RWPE2 (cell line): ENCODE data around the gene PLA1A.

Experiments used
- ATAC-seq: fragments of 200-7000 bp; cut with Tn5 transposase; 3 replicates; pipeline ENCODE4 v1.9.1; 2021; ENCODE audit warnings: low read depth
- DNase-seq: peaks from one replicate; pipeline ENCODE4 v3.0.0-alpha.2; 2020; ENCODE audit warnings: low spot score
- H3K27ac ChIP-seq: fragments of 450-650 bp; 2 replicates; pipeline ENCODE4 v1.5.1; 2017; ENCODE audit warnings: mild to moderate bottlenecking; ENCODE audit not compliant: poor library complexity, severe bottlenecking
- H3K27me3 ChIP-seq: fragments of 250-450 bp; sonication (Bioruptor Pico); 2 replicates; pipeline ENCODE4 v1.5.1; 2021; ENCODE audit warnings: mild to moderate bottlenecking, moderate library complexity; ENCODE audit not compliant: insufficient read depth, poor library complexity, severe bottlenecking
- H3K36me3 ChIP-seq: fragments of 250-450 bp; sonication (Bioruptor Pico); 2 replicates; pipeline ENCODE4 v1.5.1; 2020; ENCODE audit warnings: low read depth, mild to moderate bottlenecking, moderate library complexity
- H3K4me1 ChIP-seq: fragments of 250-450 bp; sonication (Bioruptor Pico); 2 replicates; pipeline ENCODE4 v1.5.1; 2021; ENCODE audit warnings: mild to moderate bottlenecking, moderate library complexity; ENCODE audit not compliant: insufficient read depth, poor library complexity, severe bottlenecking
- H3K4me3 ChIP-seq: fragments of 250-450 bp; sonication (Bioruptor Pico); 2 replicates; pipeline ENCODE4 v1.5.1; 2021; ENCODE audit warnings: mild to moderate bottlenecking, moderate library complexity; ENCODE audit not compliant: severe bottlenecking
- H3K9me3 ChIP-seq: fragments of 250-450 bp; sonication (Bioruptor Pico); 2 replicates; pipeline ENCODE4 v1.5.1; 2021; ENCODE audit warnings: mild to moderate bottlenecking, moderate library complexity; ENCODE audit not compliant: severe bottlenecking
- CTCF ChIP-seq: fragments of 450-650 bp; IDR thresholded peaks from one replicate; pipeline ENCODE4 v1.5.1; 2017; ENCODE audit warnings: mild to moderate bottlenecking, moderate library complexity; ENCODE audit not compliant: poor library complexity, severe bottlenecking

PLA1A gene

DNA sequence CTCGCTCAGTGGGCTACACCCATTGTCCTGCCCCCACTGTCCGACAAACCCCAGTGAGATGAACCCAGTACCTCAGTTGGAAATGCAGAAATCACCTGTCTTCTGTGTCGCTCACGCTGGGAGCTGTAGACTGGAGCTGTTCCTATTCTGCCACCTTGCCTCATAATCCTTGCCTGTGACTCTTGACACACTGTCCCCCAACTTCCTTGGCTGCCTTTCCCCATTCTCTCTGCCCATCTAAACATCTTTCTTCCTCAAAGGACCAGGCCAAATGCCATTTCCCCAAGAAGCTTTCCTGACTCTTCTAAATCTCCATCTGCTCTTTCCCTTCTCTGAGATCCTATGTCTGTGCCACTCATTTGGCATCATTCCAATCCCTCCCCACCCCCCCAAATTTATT is 28.5 kb upstream of the PLA1A start:
- Histone ChIP-seq H3K27me3 (no peaks in the 10 kb centered on the region), H3K4me1 (no peaks in the 10 kb centered on the region), H3K4me3 (no peak overlapping the region), H3K36me3 (no peaks in the 10 kb centered on the region), H3K9me3 (no peaks in the 10 kb centered on the region), H3K27ac (no peak overlapping the region)
- TF ChIP-seq CTCF = no peak
- DNase-seq (no peak), ATAC-seq (no peak)

DNA sequence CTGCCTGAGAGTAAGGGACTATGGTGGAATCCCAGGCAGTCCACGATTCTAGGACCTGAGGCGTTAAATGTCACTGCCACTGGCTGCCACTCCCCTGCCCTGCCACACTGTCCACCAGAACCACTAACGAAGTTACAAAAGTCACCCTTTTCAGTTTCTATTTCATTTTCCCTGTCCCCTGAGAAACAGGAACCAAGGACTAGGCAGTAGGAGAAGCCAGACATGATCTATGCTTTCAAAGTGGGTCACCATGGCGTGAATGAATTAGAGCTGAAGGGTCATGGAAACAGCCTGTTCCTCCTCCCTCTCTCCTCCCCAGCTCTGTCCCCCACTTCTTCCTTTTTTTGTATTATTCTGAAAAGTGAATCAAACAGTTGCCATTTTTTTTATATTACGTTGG is 27.5 kb upstream of the PLA1A start:
- no peak for TF ChIP-seq CTCF
- Histone ChIP-seq H3K9me3 (no peaks in the 10 kb centered on the region), H3K4me3 (no peak overlapping the region), H3K27me3 (no peaks in the 10 kb centered on the region), H3K36me3 (no peaks in the 10 kb centered on the region), H3K4me1 (no peaks in the 10 kb centered on the region), H3K27ac (no peak overlapping the region)
- DNase-seq = no peak
- ATAC-seq = no peak

GRCh38 chr3:119571230-119571629 is 26.5 kb upstream of the PLA1A start:
- ATAC-seq = no peak
- Histone ChIP-seq H3K9me3 (no peaks in the 10 kb centered on the region), H3K27me3 (no peaks in the 10 kb centered on the region), H3K27ac (no peak overlapping the region), H3K36me3 (no peaks in the 10 kb centered on the region), H3K4me3 (no peak overlapping the region), H3K4me1 (no peaks in the 10 kb centered on the region)
- TF ChIP-seq CTCF = no peak
- DNase-seq = no peak

DNA sequence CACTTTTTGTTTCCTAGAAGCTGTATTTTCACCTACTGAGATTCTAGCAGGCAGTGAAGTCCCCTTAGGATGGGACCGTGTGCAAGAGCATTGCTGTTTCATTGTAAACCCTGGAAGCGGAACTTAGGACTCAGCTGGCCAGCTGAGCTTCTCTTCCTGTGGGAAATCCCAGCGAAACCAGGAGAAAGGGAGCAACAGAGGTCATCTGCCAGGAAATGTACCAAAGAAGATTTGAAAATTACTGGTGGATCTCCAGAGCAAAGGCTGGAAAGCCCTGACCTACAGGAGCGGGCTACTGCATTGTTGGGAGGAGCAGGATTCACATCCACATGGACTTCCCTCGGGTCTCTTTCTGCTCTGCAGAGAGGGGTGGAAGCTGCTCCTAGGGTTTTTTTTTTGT is 26.0 kb upstream of the PLA1A start:
- no peaks in the 10 kb centered on the region for H3K4me1 ChIP-seq
- no peak overlapping the region for H3K4me3 ChIP-seq
- H3K27ac ChIP-seq = no peak overlapping the region
- DNase-seq (no peak), ATAC-seq (no peak)
- no peaks in the 10 kb centered on the region for H3K9me3 ChIP-seq
- no peaks in the 10 kb centered on the region for H3K36me3 ChIP-seq
- no peaks in the 10 kb centered on the region for H3K27me3 ChIP-seq
- no peak for TF ChIP-seq CTCF

DNA sequence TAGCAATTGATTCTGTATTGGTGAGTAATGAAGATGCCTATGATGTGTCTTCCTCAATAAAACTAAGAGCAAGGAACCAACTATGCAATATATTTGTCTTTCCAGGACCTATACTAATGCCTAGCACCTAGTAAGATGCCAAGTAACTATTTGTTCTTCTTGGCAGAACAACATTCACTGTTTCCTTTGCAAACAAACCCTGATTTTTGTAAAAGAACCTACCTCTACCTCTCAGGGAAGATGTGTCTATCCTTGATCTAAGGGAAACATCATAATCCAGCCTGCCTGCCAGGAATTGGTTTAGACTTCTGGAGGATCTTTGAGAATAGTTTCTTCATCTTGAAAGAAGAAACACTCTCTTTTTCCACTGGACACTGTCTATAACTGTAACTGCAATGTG is 22.2 kb upstream of the PLA1A start:
- H3K36me3 ChIP-seq = no peaks in the 10 kb centered on the region
- no peak for ATAC-seq
- no peaks in the 10 kb centered on the region for H3K27me3 ChIP-seq
- H3K4me1 ChIP-seq = peaks cover 7% of the 10 kb centered on the region
- H3K27ac ChIP-seq = no peak overlapping the region
- TF ChIP-seq CTCF = no peak
- H3K4me3 ChIP-seq = no peak overlapping the region
- DNase-seq = no peak
- no peaks in the 10 kb centered on the region for H3K9me3 ChIP-seq
